GM19193 (cell line): Measurements from ENCODE around the gene RFXANK.

Source experiments
- POLR2A ChIP-seq: IDR thresholded peaks from 4 replicates; pipeline ENCODE4 v1.6.1; 2011; ENCODE audit not compliant: insufficient read depth, insufficient read length; ENCODE audit errors: extremely low read depth

Gene RFXANK

GRCh38 chr19:19229701-19230100 lies 37.6 kb downstream of the RFXANK start:
- no peak for TF ChIP-seq POLR2A

GRCh38 chr19:19230999-19231398 lies 38.9 kb downstream of the RFXANK start:
- TF ChIP-seq POLR2A: no peak

DNA sequence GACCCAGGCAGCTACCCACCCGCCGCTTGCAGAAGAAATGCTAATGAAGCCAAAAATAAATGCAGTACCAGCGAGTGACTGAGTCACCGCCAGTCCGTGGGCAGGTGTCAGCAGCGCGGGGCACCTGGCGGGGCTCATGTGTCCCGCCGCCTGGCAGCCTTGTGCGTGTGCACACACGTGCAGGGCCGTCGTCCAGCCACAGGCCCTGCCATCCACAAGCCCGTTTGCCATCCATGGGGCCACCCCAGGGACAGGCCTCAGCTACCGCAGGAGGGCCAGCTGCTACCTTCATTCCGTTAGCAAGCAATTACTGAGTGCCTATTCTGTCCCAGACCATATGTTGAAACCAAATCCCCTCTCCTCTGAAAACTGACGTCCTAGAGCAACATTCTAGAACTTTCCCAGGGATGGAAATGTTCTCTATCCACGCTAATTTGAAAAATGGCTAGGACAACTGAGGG lies 40.2 kb downstream of the RFXANK start:
- no peak for TF ChIP-seq POLR2A

DNA sequence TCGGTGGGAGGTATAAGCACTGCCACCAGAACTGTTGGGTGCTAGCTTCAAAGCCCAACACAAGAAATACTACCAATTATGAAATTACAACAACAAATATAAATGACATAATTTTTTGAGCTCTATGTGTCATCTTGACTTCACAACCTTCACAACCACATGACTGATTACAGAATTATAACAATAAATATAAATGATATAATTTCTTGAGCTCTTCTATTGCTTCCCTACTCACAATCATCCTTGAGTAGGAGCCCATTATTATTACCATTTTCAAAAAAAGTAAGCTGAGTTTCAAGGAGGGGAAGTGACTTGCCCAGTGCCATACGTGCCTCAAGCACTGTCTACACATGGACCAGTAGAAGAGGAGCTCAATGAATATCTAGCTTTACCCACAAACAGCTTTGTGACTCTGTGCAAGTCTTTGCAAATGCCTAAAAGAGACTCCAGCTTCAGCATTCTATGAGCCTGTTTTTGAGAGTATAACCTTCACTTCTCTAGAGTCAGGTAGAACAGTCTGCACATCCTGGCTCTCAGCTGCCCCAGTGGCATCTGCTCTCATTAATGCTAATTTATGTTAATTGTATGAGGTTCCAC lies 42.3 kb downstream of the RFXANK start:
- TF ChIP-seq POLR2A: no peak

GRCh38 chr19:19236173-19236572 lies 44.1 kb downstream of the RFXANK start:
- no peak for TF ChIP-seq POLR2A

GRCh38 chr19:19238126-19238894 lies 46.3 kb downstream of the RFXANK start:
- TF ChIP-seq POLR2A: no peak

- TF ChIP-seq POLR2A: no peak
These were observed 47.6 kb downstream of the RFXANK start for GRCh38 chr19:19239675-19240074.

DNA sequence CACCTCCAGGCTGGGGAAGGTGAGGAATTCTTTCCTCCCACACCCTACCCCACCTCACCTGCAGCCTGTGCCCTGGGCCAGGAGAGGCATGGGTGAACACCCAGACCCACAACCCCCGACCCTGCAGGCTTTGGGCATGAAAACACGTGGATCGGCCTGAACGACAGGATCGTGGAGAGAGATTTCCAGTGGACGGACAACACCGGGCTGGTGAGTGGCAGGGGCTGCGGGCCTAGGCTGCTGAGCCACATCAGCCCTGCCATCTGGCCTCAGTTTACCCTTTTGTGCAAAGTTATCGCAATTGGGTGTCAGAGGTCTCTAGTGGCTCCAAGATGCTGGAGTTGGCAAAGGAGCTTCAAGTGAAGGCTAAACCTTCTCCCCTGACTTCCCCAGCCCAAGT lies 48.4 kb downstream of the RFXANK start:
- no peak for TF ChIP-seq POLR2A

DNA sequence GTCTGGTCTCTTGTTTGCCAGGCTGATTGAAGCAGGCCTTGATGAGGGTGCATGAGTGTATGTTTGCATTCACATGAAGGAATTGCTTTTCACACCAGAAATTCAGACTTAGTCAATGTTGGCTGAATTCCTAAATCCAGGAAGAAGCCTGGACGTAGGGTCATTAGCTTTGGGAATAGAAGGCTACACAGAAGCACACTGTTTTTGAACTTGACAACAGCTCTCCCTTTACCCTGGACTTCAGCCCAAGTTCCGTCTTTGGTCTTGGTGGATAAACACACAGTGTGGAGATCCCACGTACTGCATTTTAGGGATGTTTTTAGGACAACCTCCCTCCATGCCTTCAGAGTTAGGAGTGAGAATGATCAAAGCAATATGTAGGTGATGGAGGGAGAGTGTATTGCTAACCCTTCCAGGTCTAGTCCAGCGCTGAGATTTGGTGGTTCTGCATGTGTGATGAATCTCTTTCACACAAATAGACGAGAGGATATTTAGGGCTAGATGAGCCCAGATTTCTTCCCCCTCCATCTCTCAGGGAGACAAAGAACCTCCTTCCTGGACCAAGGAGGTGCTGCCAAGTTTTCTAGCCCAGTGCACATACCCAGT lies 58.2 kb downstream of the RFXANK start:
- no peak for TF ChIP-seq POLR2A
